ENCODE results near the gene GRHL1. TPM values are rescaled to one million over a fixed set of nuclear protein-coding genes. Genes with fewer than 3 reads are reported as not detected.

GRHL1 gene
- total and polyA plus RNA-seq, 9 of the 15 experiments (the other 6 are each of a cell fraction or from before 2014, with no cell fraction given), result 1.7 to 6.1 (median 4.7) TPM

DNA sequence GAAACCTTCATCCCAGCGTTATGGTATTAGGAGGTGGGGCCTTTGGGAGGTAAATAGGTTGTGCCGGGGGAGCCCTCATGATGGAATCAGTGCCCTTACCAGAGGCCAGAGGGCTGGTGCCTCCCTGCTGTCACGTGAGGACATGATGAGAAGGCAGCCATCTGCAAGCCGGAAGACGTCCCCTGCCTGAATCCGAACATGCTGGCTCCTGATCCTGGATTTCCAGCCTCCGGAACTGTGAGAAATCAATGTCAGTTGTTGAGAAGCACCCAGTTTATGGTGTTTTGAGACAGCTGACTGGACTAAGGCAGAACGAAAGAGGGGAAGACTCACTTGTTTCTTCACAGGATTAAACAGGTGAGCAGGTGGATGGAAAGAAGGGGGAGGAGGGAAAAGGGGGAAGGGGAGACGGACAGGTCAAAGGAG lies 78.8 kb downstream of the GRHL1 start (continued):
- no peak for TF ChIP-seq ZSCAN32 (CRISPR knock-in tag; IDR thresholded peaks at IDR 0.05)
- no peak for TF ChIP-seq SRSF1 (IDR thresholded peaks at IDR 0.05; ENCODE audit: low read depth, low read length)
- no peak; a peak in 2 of 4 replicates for TF ChIP-seq RCOR1 (IDR thresholded peaks at IDR 0.05; ENCODE audit: borderline replicate concordance in 1 of 2, low read depth in 2 of 2, low read length in 2 of 2)
- TF ChIP-seq, protein P1, sequence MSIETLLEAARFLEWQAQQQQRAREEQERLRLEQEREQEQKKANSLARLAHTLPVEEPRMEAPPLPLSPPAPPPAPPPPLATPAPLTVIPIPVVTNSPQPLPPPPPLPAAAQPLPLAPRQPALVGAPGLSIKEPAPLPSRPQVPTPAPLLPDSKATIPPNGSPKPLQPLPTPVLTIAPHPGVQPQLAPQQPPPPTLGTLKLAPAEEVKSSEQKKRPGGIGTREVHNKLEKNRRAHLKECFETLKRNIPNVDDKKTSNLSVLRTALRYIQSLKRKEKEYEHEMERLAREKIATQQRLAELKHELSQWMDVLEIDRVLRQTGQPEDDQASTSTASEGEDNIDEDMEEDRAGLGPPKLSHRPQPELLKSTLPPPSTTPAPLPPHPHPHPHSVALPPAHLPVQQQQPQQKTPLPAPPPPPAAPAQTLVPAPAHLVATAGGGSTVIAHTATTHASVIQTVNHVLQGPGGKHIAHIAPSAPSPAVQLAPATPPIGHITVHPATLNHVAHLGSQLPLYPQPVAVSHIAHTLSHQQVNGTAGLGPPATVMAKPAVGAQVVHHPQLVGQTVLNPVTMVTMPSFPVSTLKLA (conservative IDR thresholded peaks at IDR 0.05), result peak; percentile 65 to 76
- TF ChIP-seq, protein P2, sequence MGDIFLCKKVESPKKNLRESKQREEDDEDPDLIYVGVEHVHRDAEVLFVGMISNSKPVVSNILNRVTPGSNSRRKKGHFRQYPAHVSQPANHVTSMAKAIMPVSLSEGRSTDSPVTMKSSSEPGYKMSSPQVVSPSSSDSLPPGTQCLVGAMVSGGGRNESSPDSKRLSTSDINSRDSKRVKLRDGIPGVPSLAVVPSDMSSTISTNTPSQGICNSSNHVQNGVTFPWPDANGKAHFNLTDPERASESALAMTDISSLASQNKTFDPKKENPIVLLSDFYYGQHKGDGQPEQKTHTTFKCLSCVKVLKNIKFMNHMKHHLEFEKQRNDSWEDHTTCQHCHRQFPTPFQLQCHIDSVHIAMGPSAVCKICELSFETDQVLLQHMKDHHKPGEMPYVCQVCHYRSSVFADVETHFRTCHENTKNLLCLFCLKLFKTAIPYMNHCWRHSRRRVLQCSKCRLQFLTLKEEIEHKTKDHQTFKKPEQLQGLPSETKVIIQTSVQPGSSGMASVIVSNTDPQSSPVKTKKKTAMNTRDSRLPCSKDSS (IDR thresholded peaks at IDR 0.05; ENCODE audit: low read depth, partially characterized antibody), result no peak
- peak; percentile 36 for TF ChIP-seq TAF1 (IDR thresholded peaks at IDR 0.05; ENCODE audit: control insufficient read depth, extremely low read depth, insufficient read depth, low read length, severe bottlenecking)
- TF ChIP-seq, protein P3, sequence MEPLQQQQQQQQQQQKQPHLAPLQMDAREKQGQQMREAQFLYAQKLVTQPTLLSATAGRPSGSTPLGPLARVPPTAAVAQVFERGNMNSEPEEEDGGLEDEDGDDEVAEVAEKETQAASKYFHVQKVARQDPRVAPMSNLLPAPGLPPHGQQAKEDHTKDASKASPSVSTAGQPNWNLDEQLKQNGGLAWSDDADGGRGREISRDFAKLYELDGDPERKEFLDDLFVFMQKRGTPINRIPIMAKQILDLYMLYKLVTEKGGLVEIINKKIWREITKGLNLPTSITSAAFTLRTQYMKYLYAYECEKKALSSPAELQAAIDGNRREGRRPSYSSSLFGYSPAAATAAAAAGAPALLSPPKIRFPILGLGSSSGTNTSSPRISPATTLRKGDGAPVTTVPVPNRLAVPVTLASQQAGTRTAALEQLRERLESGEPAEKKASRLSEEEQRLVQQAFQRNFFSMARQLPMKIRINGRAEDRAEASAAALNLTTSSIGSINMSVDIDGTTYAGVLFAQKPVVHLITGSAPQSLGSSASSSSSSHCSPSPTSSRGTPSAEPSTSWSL (CRISPR knock-in tag; IDR thresholded peaks at IDR 0.05; ENCODE audit: borderline replicate concordance), result no peak
- no peak for TF ChIP-seq CBX5 (IDR thresholded peaks at IDR 0.05; ENCODE audit: borderline replicate concordance, low read depth)
- peak; percentile 82 for TF ChIP-seq NBN (IDR thresholded peaks at IDR 0.05; ENCODE audit: low read depth)
- no peak for TF ChIP-seq BACH1 (tag; IDR thresholded peaks at IDR 0.05)
- TF ChIP-seq KHSRP (IDR thresholded peaks at IDR 0.05), result no peak
- no peak for TF ChIP-seq PML (IDR thresholded peaks at IDR 0.05; ENCODE audit: low read length)
- peak; percentile 47 for TF ChIP-seq EP400 (IDR thresholded peaks at IDR 0.05)
- TF ChIP-seq NR2C1 (IDR thresholded peaks at IDR 0.05), result peak; percentile 38
- TF ChIP-seq NR2C1 (tag; IDR thresholded peaks at IDR 0.05), result no peak
- TF ChIP-seq RBM34 (IDR thresholded peaks at IDR 0.05; ENCODE audit: borderline replicate concordance, insufficient read depth, low read length), result no peak
- peak; percentile 97 for TF ChIP-seq BHLHE40 (IDR thresholded peaks at IDR 0.05; ENCODE audit: low read length)
- TF ChIP-seq HDAC3 (IDR thresholded peaks at IDR 0.05; ENCODE audit: borderline replicate concordance, partially characterized antibody), result no peak
- no peak for TF ChIP-seq XRCC5 (IDR thresholded peaks at IDR 0.05; ENCODE audit: low read depth, low read length)
- no peak for TF ChIP-seq MYNN (IDR thresholded peaks at IDR 0.05)
- TF ChIP-seq MYNN (CRISPR knock-in tag; IDR thresholded peaks at IDR 0.05), result no peak
- TF ChIP-seq ZNF644 (tag; IDR thresholded peaks at IDR 0.05; ENCODE audit: low read depth), result no peak
- TF ChIP-seq, protein P4, sequence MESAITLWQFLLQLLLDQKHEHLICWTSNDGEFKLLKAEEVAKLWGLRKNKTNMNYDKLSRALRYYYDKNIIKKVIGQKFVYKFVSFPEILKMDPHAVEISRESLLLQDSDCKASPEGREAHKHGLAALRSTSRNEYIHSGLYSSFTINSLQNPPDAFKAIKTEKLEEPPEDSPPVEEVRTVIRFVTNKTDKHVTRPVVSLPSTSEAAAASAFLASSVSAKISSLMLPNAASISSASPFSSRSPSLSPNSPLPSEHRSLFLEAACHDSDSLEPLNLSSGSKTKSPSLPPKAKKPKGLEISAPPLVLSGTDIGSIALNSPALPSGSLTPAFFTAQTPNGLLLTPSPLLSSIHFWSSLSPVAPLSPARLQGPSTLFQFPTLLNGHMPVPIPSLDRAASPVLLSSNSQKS (CRISPR knock-in tag; IDR thresholded peaks at IDR 0.05), result no peak
- no peak for TF ChIP-seq WHSC1 (IDR thresholded peaks at IDR 0.05; ENCODE audit: low read length)

All from K562 (cell line).